K562 (cell line): ENCODE measurements around the gene ZNRD2. TPM values are rescaled to one million over a fixed set of nuclear protein-coding genes. Genes with fewer than 3 reads are reported as not detected.

ENCODE experiments used
- ATAC-seq: fragments of 200-7000 bp; cut with Tn5 transposase; 3 replicates; pipeline ENCODE4 v1.9.1; 2020; ENCODE audit warnings: moderate library complexity
- BruUV-seq: library from RNA; stranded (reverse); fragments of 400-500 nt; replicated peaks from 2 replicates; lab custom pipeline; 2021; lab: Mats Ljungman, UMichigan
- CTCF ChIA-PET: fragments of 300-600 bp; formaldehyde crosslinking; extraction: SDS; loops from one replicate; lab custom pipeline; 2021; ENCODE audit warnings: low intra/inter-chr PET ratio; lab: Yijun Ruan, JAX
- POLR2A ChIA-PET: fragments of 300-600, 350-650 bp; sonication (Branson Sonifier 250); formaldehyde crosslinking; extraction: SDS; loops from one replicate; lab custom pipeline; 2021; ENCODE audit warnings: antibody characterized with exemption, inconsistent platforms; lab: Yijun Ruan, JAX
- DNase-seq, 4 experiments: peaks; one replicate each; pipeline versions ENCODE4 v3.0.0 to v3.0.0-alpha.2; 2011 to 2018; ENCODE audit warnings: low spot score in 3 of 4, mixed read lengths in 3 of 4; ENCODE audit errors: extremely low read depth in 1 of 4
- FAIRE-seq: peaks from 2 replicates; lab custom pipeline; 2011; peaks lifted over from hg19 to GRCh38; lab: Jason Lieb, UNC
- H2AFZ ChIP-seq: 2 replicates; pipeline ENCODE4 v1.6.0; 2011; ENCODE audit warnings: low read depth, low read length, control low read depth, inconsistent platforms
- H3K27ac ChIP-seq: fragments of 200-600 bp; 3 replicates; pipeline ENCODE4 v1.8.0; 2011; ENCODE audit warnings: low read depth, mild to moderate bottlenecking, control low read depth, inconsistent platforms, low read length, moderate library complexity, mixed read lengths; ENCODE audit errors: extremely low read depth
- H3K27me3 ChIP-seq, 2 experiments: fragments of 300-600 bp in 1 of 2; 2 replicates in 1 of 2; 3 replicates in 1 of 2; pipeline versions ENCODE4 v1.6.0 to v1.8.0; 2011; ENCODE audit warnings: inconsistent platforms in 2 of 2, low read length in 2 of 2, mild to moderate bottlenecking in 1 of 2, mixed read lengths in 1 of 2, moderate library complexity in 1 of 2; ENCODE audit not compliant: control insufficient read depth in 2 of 2, insufficient read depth in 2 of 2
- H3K36me3 ChIP-seq: fragments of 300-600 bp; 3 replicates; pipeline ENCODE4 v1.8.0; 2011; ENCODE audit warnings: mild to moderate bottlenecking, low read length, inconsistent platforms; ENCODE audit not compliant: control insufficient read depth, insufficient read depth
- H3K4me1 ChIP-seq, 2 experiments: fragments of 200-600 bp in 1 of 2; replicated peaks in 1 of 2; 2 replicates in 1 of 2; 3 replicates in 1 of 2; pipeline versions ENCODE4 v1.5.1 to v1.8.0; 2011; ENCODE audit warnings: inconsistent platforms in 2 of 2, low read length in 2 of 2, mild to moderate bottlenecking in 1 of 2, mixed read lengths in 1 of 2, moderate library complexity in 1 of 2; ENCODE audit not compliant: control insufficient read depth in 2 of 2, insufficient read depth in 2 of 2
- H3K4me2 ChIP-seq: 2 replicates; pipeline ENCODE4 v1.6.1; 2011; ENCODE audit warnings: low read length, control low read depth, inconsistent platforms, mixed read lengths; ENCODE audit not compliant: insufficient read depth
- H3K4me3 ChIP-seq: fragments of 200-600 bp; sonication (generic), shearing (Covaris generic); 2 replicates; pipeline ENCODE4 v1.5.1; 2016; ENCODE audit warnings: control low read depth, inconsistent platforms
- H3K79me2 ChIP-seq: fragments of 200-600 bp; 3 replicates; pipeline ENCODE4 v1.8.0; 2011; ENCODE audit warnings: low read length, inconsistent platforms; ENCODE audit not compliant: control insufficient read depth, insufficient read depth
- H3K9ac ChIP-seq, 2 experiments: 2 replicates each; pipeline versions ENCODE4 v1.6.0 to v1.6.1; 2011; ENCODE audit warnings: low read depth in 2 of 2, low read length in 2 of 2, control low read depth in 1 of 2, inconsistent platforms in 1 of 2, mild to moderate bottlenecking in 1 of 2, mixed read lengths in 1 of 2; ENCODE audit not compliant: insufficient read depth in 1 of 2
- H3K9me1 ChIP-seq: one replicate; pipeline ENCODE4 v1.6.0; 2011; ENCODE audit warnings: inconsistent platforms, mild to moderate bottlenecking, low read length, moderate library complexity; ENCODE audit not compliant: control insufficient read depth, insufficient read depth
- H3K9me3 ChIP-seq: replicated peaks from 2 replicates; pipeline ENCODE4 v1.5.1; 2011; ENCODE audit warnings: low read depth, low read length, inconsistent platforms; ENCODE audit not compliant: control insufficient read depth, insufficient read depth
- H4K20me1 ChIP-seq: replicated peaks from 2 replicates; pipeline ENCODE4 v1.6.1; 2011; ENCODE audit warnings: low read length, inconsistent platforms, mixed read lengths; ENCODE audit not compliant: control insufficient read depth, insufficient read depth
- ATF4 ChIP-seq: fragments of 450-650 bp; formaldehyde crosslinking; IDR thresholded peaks from 2 replicates; pipeline ENCODE4 v1.4.0; 2022; ENCODE audit warnings: mild to moderate bottlenecking, moderate library complexity
- CBX1 ChIP-seq: sonication (generic); IDR thresholded peaks from 2 replicates; pipeline ENCODE4 v1.6.1; 2016; ENCODE audit warnings: antibody characterized with exemption, low read depth, mild to moderate bottlenecking
- DNMT1 ChIP-seq: fragments of 450-650 bp; IDR thresholded peaks from 2 replicates; pipeline ENCODE4 v1.6.1; 2016; ENCODE audit warnings: antibody characterized with exemption, mild to moderate bottlenecking
- RBFOX2 ChIP-seq: fragments of 200-400 bp; formaldehyde crosslinking; IDR thresholded peaks from 2 replicates; pipeline ENCODE4 v1.6.1; 2017; ENCODE audit warnings: low read depth, mild to moderate bottlenecking, low read length, moderate library complexity
- ZFPM2 ChIP-seq: fragments of 250-450 bp; sonication (Bioruptor Pico); IDR thresholded peaks from 2 replicates; pipeline ENCODE4 v1.5.1; 2022; ENCODE audit warnings: mild to moderate bottlenecking
- WGBS: fragments of 100-300 bp; shearing (Covaris generic); methylation state at CpG from one replicate; pipeline ENCODE4 v1.1.6; 2016; ENCODE audit warnings: low coverage, mixed read lengths; ENCODE audit not compliant: insufficient coverage; ENCODE audit errors: missing lambda C conversion rate; 5-methylcytosine and 5-hydroxymethylcytosine counted together
- in situ Hi-C: fragments of 300-500 bp; cut with MboI; formaldehyde crosslinking; loops from 4 replicates; pipeline ENCODE4 v1.15.0; 2018; ENCODE audit warnings: inconsistent platforms, mixed read lengths
- intact Hi-C: fragments of 100-400 bp; cut with micrococcal nuclease; formaldehyde crosslinking; loops from 2 replicates; pipeline ENCODE4 v1.14.2; 2022
- polyA plus RNA-seq, 8 experiments: library from polyadenylated mRNA; depleted of rRNA in 4 of 8; stranded (reverse) in 5 of 8; unstranded in 3 of 8; fragments of >200 nt; fragmentation: Nextera tagmentation in 2 of 8; fragmentation: Illumina TruSeq in 1 of 8; extraction: Ambion mirVana in 2 of 8; extraction: Trizol in 1 of 8; gene quantifications; 2 replicates each; pipeline versions ENCODE4 v1.2.1 to v1.2.3, GENCODE V29; 2011 to 2014; ENCODE audit warnings: inconsistent platforms in 1 of 8, missing spikeins in 1 of 8
- total RNA-seq, 7 experiments: library from RNA; depleted of rRNA in 6 of 7; stranded (reverse); fragments of >200 nt in 6 of 7; fragmentation: Illumina TruSeq in 2 of 7; extraction: Trizol in 2 of 7; gene quantifications; 2 replicates each; pipeline versions ENCODE4 v1.2.1 to v1.2.3, GENCODE V29; 2011 to 2021; ENCODE audit warnings: low replicate concordance in 1 of 7

ZNRD2 gene
- total and polyA plus RNA-seq, 9 of the 15 experiments (the other 6 are each of a cell fraction or from before 2014, with no cell fraction given) = 13.4 to 129 (median 60.4) TPM

- in situ Hi-C loops = no loop called here
- Histone ChIP-seq H3K9me3 (no peaks in the 10 kb centered on the region), H3K9ac (peak overlapping the region in 1 of 2 experiments; percentile 67; a peak in 2 of 4 replicates), H3K36me3 (peaks cover 88% of the 10 kb centered on the region; the same call in 2 of the 3 replicates), H3K4me3 (no peak overlapping the region), H3K9me1 (no peaks in the 10 kb centered on the region), H3K4me2 (no peak overlapping the region), H4K20me1 (0 out of 2 replicates have a peak, but pooled peaks cover 7% of the 10 kb centered on the region), H3K4me1 (peaks cover 0 to 16% of the 10 kb centered on the region in 2 experiments; a peak in 2 of 5 replicates), H3K79me2 (no peaks in the 10 kb centered on the region), H2AFZ (no peak overlapping the region), H3K27me3 (no peaks in the 10 kb centered on the region), H3K27ac (no peak overlapping the region)
- intact Hi-C loops = no loop called here
- ATAC-seq (no peak), FAIRE-seq (no peak), DNase-seq (peak in 1 of 4 experiments; percentile 8)
- ChIA-PET POLR2A (interaction anchor here (0.6 to 1.3 kb wide), 3 partner anchors 12 to 113 kb away, joined by 3 to 7 read pairs (median 3); no protein-coding TSS in a partner anchor), CTCF (no interaction called here)
- TF ChIP-seq DNMT1 (no peak), ATF4 (CRISPR knock-in tag) (no peak), CBX1 (no peak), ZFPM2 (CRISPR knock-in tag) (no peak), RBFOX2 (peak; percentile 54; the same call in 1 of the 2 replicates)
- no TSS peak for BruUV-seq
- WGBS = 90% methylated on average over 14 of the region's 15 CpGs
Measured at GRCh38 chr11:65532388-65533064, 37.8 kb upstream of the ZNRD2 start.
